ENCODE measurements around the gene TMEFF2. TPM values are rescaled to one million over a fixed set of nuclear protein-coding genes. Genes with fewer than 3 reads are reported as not detected.

The TMEFF2 gene
- total RNA-seq, 3 donors from 2014 or later (not counting 1 experiment from before 2014, with no cell fraction given), result not detected

DNA sequence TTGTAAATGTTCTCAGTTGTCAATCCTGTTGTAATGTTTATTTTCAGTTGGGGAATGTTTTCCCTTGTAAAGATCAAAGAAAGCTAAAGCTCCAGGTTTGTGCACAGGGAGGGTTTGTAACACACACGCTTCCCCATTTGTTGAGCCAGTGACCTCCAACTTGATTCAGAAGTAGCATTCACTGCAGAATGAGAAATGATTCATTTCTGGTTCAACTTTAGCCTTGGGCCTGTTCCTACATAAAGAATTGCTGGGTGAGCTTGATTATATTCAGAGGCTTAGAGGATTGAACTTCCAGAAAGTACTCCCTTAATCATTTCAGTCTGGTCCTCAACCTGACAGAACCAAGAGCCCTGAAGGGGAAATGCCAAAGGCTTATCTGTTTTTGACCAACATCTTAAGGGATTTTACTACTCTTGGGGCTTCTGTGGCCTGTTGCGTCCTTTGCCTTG lies 277.3 kb downstream of the TMEFF2 start:
- no peak overlapping the region for H3K27ac ChIP-seq (ENCODE audit: low read length)
- H3K36me3 ChIP-seq (ENCODE audit: control insufficient read depth, insufficient read depth, low read length), result no peaks in the 10 kb centered on the region
- no peaks in the 10 kb centered on the region for H3K27me3 ChIP-seq (ENCODE audit: control insufficient read depth, insufficient read depth, low read length)
- Mint-ChIP-seq H3K27me3 (ENCODE audit: low read depth in 2 of 2) (peaks cover 0 to 14% of the 10 kb centered on the region in 2 donors), H3K4me1 (no peaks in the 10 kb centered on the region), H3K9me3 (no peaks in the 10 kb centered on the region), H3K4me3 (no peak overlapping the region), H3K36me3 (no peaks in the 10 kb centered on the region), H3K27ac (no peak overlapping the region)
- no peaks in the 10 kb centered on the region for H3K4me1 ChIP-seq (ENCODE audit: control insufficient read depth, insufficient read depth, low read length)
- no peak overlapping the region for H3K4me3 ChIP-seq (ENCODE audit: low read length)
- ATAC-seq (no peak), DNase-seq (no peak)
- no peaks in the 10 kb centered on the region for H3K9me3 ChIP-seq (ENCODE audit: control insufficient read depth, insufficient read depth, low read length)
- TF ChIP-seq, protein P1, sequence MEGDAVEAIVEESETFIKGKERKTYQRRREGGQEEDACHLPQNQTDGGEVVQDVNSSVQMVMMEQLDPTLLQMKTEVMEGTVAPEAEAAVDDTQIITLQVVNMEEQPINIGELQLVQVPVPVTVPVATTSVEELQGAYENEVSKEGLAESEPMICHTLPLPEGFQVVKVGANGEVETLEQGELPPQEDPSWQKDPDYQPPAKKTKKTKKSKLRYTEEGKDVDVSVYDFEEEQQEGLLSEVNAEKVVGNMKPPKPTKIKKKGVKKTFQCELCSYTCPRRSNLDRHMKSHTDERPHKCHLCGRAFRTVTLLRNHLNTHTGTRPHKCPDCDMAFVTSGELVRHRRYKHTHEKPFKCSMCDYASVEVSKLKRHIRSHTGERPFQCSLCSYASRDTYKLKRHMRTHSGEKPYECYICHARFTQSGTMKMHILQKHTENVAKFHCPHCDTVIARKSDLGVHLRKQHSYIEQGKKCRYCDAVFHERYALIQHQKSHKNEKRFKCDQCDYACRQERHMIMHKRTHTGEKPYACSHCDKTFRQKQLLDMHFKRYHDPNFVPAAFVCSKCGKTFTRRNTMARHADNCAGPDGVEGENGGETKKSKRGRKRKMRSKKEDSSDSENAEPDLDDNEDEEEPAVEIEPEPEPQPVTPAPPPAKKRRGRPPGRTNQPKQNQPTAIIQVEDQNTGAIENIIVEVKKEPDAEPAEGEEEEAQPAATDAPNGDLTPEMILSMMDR (IDR thresholded peaks at IDR 0.05), result no peak
- intact Hi-C loops (cut with micrococcal nuclease), result no loop called here
- 95% methylated on average over 2 of the region's 2 CpGs for WGBS (ENCODE audit: insufficient coverage)

GRCh38 chr2:191916826-191917225 lies 277.9 kb downstream of the TMEFF2 start:
- no peak overlapping the region for H3K4me3 Mint-ChIP-seq
- no peaks in the 10 kb centered on the region for H3K9me3 Mint-ChIP-seq
- 90% methylated on average over 1 of the region's 1 CpG for WGBS (ENCODE audit: insufficient coverage)
- H3K4me1 Mint-ChIP-seq, result no peaks in the 10 kb centered on the region
- no peaks in the 10 kb centered on the region for H3K4me1 ChIP-seq (ENCODE audit: control insufficient read depth, insufficient read depth, low read length)
- peaks cover 0 to 14% of the 10 kb centered on the region in 2 donors for H3K27me3 Mint-ChIP-seq (ENCODE audit: low read depth in 2 of 2)
- no peak for DNase-seq
- no peaks in the 10 kb centered on the region for H3K36me3 Mint-ChIP-seq
- H3K9me3 ChIP-seq (ENCODE audit: control insufficient read depth, insufficient read depth, low read length), result no peaks in the 10 kb centered on the region
- no peak overlapping the region for H3K27ac ChIP-seq (ENCODE audit: low read length)
- TF ChIP-seq, protein P1 (IDR thresholded peaks at IDR 0.05), result no peak
- no peak overlapping the region for H3K27ac Mint-ChIP-seq
- intact Hi-C loops (cut with micrococcal nuclease), result no loop called here
- no peaks in the 10 kb centered on the region for H3K36me3 ChIP-seq (ENCODE audit: control insufficient read depth, insufficient read depth, low read length)
- ATAC-seq, result no peak
- H3K27me3 ChIP-seq (ENCODE audit: control insufficient read depth, insufficient read depth, low read length), result no peaks in the 10 kb centered on the region
- H3K4me3 ChIP-seq (ENCODE audit: low read length), result no peak overlapping the region

DNA sequence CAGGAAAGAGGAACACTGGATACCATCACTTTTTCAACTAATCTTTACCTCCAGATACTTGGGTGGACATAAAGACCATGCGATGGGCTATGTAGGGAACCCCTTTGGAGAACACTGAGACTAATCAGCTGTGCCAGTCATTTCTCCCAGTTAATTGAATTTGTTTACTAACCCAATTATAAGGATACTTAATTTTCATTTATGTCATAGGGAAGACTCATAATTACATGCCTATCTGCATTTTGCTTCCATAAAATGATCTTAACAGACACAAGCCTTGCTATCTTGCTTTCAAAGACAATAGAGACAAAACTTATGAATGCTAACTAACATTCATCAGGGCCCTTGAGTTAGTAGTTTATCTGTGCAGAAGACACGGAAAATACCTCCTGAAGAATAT lies 279.0 kb downstream of the TMEFF2 start:
- Mint-ChIP-seq H3K36me3 (no peaks in the 10 kb centered on the region), H3K27me3 (ENCODE audit: low read depth in 2 of 2) (peaks cover 0 to 14% of the 10 kb centered on the region in 2 donors), H3K4me3 (no peak overlapping the region), H3K9me3 (no peaks in the 10 kb centered on the region), H3K4me1 (no peaks in the 10 kb centered on the region), H3K27ac (no peak overlapping the region)
- ATAC-seq (no peak), DNase-seq (no peak)
- intact Hi-C loops (cut with micrococcal nuclease), result no loop called here
- WGBS (ENCODE audit: insufficient coverage), result 85% methylated on average over 2 of the region's 2 CpGs
- Histone ChIP-seq H3K27ac (ENCODE audit: low read length) (no peak overlapping the region), H3K4me3 (ENCODE audit: low read length) (no peak overlapping the region), H3K9me3 (ENCODE audit: control insufficient read depth, insufficient read depth, low read length) (no peaks in the 10 kb centered on the region), H3K36me3 (ENCODE audit: control insufficient read depth, insufficient read depth, low read length) (no peaks in the 10 kb centered on the region), H3K4me1 (ENCODE audit: control insufficient read depth, insufficient read depth, low read length) (no peaks in the 10 kb centered on the region), H3K27me3 (ENCODE audit: control insufficient read depth, insufficient read depth, low read length) (no peaks in the 10 kb centered on the region)
- TF ChIP-seq, protein P1 (IDR thresholded peaks at IDR 0.05), result no peak

DNA sequence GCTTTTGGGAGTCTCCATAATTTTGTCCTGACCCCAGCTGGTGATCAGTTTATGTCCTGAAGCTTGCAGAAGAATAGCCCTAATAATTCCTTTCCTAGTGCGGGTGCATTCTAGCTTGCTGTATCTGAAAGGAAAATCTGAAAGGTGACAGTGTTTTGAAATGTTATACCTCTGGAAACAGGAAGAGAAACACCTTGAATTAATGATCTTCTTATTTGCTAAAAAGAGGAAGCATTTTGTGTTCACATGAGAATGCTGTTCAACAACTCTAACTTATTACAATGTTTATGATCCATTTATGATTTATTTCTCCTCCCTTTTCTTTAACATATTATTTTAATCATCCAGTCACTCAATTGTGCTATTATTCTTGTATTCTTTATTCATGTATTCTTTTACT lies 280.9 kb downstream of the TMEFF2 start:
- no peaks in the 10 kb centered on the region for H3K27me3 ChIP-seq (ENCODE audit: control insufficient read depth, insufficient read depth, low read length)
- no peak overlapping the region for H3K27ac ChIP-seq (ENCODE audit: low read length)
- no peaks in the 10 kb centered on the region for H3K9me3 Mint-ChIP-seq
- no CpG with 5 or more reads among the region's 1 CpG for WGBS (ENCODE audit: insufficient coverage)
- H3K4me1 Mint-ChIP-seq, result no peaks in the 10 kb centered on the region
- H3K9me3 ChIP-seq (ENCODE audit: control insufficient read depth, insufficient read depth, low read length), result no peaks in the 10 kb centered on the region
- intact Hi-C loops (cut with micrococcal nuclease), result no loop called here
- H3K4me3 Mint-ChIP-seq, result no peak overlapping the region
- TF ChIP-seq, protein P1 (IDR thresholded peaks at IDR 0.05), result no peak
- no peaks in the 10 kb centered on the region for H3K36me3 Mint-ChIP-seq
- no peak for DNase-seq
- H3K4me1 ChIP-seq (ENCODE audit: control insufficient read depth, insufficient read depth, low read length), result no peaks in the 10 kb centered on the region
- no peak overlapping the region for H3K4me3 ChIP-seq (ENCODE audit: low read length)
- no peak for ATAC-seq
- H3K27me3 Mint-ChIP-seq (ENCODE audit: low read depth in 2 of 2), result peaks cover 0 to 15% of the 10 kb centered on the region in 2 donors
- H3K27ac Mint-ChIP-seq, result no peak overlapping the region
- H3K36me3 ChIP-seq (ENCODE audit: control insufficient read depth, insufficient read depth, low read length), result no peaks in the 10 kb centered on the region

All from natural killer cell (primary cell).